Anterior cingulate cortex (tissue), 58 donors: ENCODE data around the gene NOD2.

Source experiments
- DNase-seq, 58 donors: peaks; one replicate each; lab custom pipeline; 2025; lab: John Stamatoyannopoulos, UW

Gene NOD2

DNA sequence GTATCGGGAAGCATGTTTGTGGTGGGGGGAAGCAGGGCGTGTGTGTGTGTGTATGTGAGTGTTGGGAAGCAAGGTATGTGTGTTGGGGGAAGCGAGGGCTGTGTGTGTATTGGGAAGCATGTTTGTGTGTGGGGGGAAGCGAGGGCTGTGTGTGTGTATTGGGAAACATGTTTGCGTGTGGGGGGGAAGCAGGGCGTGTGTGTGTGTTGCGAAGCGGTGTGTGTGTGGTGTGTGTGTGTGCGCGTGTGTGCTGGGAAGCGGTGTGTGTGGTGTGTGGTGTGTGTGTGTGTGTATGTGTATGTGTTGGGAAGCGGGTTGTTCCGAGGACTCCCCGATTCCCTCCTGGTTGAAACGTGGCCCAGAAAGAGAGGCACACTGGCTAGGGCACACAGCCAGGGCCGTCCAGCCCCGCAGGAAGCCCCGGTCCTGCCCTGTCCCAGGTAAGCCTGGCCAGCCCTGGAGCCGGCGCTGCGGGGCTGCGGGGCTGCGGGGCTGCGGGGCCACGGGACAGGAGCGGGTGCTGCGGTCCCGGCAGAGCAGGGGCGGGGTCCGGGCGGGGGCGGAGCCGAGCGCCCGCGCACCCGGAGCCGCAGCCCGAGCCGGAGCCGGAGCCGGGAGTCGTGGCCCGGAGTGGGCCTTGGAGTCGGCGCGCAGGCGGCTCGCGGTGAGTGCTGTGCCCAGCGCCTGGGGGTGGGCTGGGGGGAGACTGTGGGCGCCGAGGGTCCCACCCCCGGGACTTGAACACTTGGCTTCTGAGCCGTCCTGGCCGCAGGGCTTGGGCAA lies at the start of gene NOD2:
TSS of gene NOD2 (plus strand) at position 608 of the 783 bp plus-strand sequence. CDS start 5,890 bp downstream, outside the sequence.
- no peak for DNase-seq

DNA sequence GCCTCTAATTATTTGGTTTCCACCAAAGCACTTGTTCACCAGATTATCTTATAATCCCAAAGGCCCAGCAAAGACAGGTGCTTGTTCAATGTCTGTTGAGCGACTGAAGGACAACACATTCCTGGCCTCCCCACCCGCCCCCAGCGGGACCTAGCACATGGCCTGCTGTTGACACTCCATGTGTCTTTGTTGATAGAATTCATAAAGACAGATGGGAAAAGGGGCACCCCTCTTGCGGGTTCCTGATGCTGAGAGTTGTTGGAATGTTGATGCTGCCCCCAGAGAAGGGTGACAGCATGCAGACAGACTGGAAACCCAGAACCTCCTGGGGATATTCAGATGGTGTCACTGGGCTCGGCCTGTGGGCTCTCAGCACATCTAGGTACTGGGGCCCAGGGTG lies 49.2 kb upstream of the NOD2 start:
- no peak for DNase-seq

- peak in 27 of 58 donors; percentile 2 to 43 (median 11) for DNase-seq
These were observed 48.7 kb upstream of the NOD2 start for GRCh38 chr16:50644729-50645128.

DNA sequence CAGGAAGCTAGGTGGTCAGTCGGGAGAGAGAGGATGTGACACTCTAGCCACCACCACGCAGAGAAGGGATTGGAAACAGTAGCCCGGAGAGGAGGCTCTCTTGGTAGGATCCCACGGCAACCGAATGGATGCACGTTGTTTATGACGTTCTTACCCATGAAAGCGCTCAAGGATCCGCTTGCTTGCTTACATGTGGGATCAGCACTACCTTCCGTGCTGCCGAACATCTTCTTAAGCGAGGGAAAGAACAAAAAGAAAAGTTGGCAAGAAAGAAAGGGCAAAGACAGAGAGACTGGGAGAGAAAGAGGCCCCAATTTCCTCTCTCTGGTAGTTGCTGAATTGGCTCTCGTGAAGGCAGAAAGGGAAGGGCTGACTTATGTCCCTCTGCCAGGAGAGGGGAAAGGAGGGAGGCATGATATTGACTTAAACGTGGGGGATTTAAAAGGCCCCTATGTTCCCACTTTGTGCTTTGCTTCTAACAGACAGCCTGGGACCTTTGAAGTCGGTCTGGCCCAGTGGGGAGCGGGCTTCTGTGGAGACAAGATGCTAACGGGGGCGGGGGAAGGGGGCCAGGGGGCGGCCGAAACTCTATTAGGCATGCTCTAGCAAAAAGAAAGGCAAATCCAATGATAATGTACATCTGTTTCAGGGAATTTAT lies 47.7 kb upstream of the NOD2 start:
- no peak for DNase-seq

- no peak for DNase-seq
These were observed 47.1 kb upstream of the NOD2 start for GRCh38 chr16:50646345-50646744.

- no peak for DNase-seq
These were observed 41.5 kb upstream of the NOD2 start for GRCh38 chr16:50651835-50652438.

GRCh38 chr16:50652836-50653425 lies 40.5 kb upstream of the NOD2 start:
- DNase-seq, result no peak

DNA sequence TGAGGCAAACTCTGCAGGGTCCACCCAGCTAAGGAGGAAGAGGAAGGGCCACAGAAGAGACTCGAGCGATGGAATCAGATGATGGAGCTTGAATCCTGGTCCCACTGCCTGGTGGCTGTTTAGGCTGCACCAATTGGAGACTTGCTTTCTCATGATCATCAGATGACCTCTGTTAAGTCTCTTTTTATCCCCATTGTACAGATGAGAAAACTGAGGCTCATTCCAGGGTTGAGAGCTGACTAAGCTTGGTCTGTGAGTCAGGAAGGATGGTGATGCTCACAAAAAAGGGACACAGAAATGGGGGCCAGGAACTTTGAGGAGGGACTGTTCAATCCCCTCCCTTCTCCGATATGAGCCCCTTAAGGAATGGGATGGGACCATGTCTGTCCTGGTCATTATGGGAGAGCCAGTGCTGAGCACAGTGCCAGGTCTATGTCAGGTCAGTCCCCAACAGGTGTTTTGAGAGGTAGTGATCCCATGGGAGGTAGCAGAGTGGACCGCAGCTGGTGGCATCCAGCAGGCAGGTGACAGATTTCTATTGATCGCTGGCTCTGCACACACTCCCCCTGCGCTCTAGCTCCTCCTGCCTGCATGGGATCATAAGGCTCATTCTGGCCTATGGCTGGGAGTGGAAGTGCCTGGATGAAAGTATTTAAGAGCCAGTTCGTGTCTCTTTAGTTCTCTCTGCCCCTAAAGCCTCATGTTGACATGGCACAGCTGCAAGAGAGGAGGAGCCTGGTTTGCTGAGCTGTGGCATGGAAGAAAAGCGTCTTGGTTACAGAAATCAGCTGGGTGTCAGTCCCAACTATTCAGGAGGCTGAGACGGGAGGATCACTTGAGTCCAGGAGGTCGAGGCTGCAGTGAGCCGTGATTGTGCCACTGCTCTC lies 39.5 kb upstream of the NOD2 start:
- no peak for DNase-seq

DNA sequence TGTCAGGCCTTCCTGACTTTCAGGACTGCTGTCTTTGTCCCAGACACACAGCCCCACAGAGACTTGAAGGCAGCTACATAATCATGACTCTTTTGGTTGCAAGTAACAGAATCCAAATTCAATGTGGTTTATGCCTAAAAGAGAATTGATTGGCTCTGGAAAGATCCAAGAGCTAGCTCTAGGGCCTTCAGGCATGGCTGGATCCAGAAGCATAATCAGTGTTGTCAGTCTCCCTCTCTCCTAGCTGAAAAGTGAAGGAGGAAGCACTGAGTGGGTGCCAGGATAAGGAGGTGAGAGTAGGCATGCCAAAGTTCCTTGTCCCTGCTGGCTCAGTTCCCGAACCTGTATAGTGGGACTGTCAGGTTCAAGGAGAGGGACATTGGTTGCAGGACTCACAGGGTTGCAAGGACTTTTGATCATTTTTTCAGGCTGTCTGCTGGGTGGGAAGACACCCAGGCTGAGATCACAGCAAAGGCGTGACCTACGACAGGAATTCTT lies 37.8 kb upstream of the NOD2 start:
- no peak for DNase-seq

DNA sequence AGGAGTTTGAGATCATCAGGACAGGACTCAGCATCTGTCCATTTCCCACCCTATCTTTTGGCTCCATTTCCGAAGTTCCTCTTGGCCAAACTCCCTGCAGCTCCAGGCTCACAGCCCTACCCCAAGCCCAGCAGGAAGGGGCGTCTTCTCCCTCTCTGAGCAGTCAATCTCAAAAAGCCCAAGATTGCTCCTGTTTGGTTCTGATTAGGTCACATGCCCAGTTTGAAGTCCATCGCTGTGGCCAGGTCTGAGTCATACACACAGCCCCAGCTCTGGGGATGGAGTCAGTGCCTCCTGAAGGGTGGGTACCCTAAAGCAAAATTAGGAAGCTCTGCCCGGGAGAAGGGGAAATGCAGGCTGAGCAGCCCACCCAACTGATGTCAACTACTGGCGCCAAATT lies 36.2 kb upstream of the NOD2 start:
- no peak for DNase-seq

DNA sequence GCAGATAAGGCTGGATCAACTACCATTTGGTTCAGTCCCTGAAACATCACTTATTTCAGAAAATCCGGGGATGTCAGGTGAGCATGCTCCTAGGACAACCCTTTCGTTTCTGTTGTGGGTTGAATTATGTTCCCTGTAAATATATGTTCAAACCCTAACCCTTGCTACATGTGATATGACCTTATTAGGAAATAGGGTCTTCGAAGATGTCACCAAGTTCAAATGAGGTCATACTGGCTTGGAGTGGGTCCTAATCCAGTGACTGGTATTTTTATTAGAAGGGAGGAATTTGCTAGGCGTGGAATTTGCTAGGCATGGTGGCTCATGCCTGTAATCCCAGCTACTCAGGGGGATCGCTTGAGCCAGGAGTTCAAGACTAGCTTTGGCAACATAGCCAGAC lies 33.6 kb upstream of the NOD2 start:
- DNase-seq, result no peak

- no peak for DNase-seq
These were observed 31.0 kb upstream of the NOD2 start for GRCh38 chr16:50662306-50662940.

DNA sequence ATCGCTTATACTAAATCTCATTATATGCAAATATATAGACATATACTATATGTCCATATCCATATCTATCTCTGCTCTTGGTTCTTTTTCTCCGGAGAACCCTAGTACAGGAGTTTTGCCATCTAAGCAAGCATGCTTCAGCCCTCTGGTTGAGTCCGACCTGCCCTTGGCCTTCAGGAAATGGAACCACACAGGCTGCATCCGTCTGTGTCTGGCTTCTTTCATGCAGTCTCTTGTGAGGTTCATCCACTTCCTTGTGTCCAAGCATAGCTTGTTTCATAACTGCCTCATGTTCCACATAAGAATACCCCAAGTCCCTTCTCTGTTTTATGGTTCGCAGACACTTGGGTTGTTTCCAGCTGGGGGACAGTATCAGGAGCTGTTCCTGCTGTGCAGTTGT lies 29.1 kb upstream of the NOD2 start:
- DNase-seq, result peak in 1 of 58 donors; percentile 5

DNA sequence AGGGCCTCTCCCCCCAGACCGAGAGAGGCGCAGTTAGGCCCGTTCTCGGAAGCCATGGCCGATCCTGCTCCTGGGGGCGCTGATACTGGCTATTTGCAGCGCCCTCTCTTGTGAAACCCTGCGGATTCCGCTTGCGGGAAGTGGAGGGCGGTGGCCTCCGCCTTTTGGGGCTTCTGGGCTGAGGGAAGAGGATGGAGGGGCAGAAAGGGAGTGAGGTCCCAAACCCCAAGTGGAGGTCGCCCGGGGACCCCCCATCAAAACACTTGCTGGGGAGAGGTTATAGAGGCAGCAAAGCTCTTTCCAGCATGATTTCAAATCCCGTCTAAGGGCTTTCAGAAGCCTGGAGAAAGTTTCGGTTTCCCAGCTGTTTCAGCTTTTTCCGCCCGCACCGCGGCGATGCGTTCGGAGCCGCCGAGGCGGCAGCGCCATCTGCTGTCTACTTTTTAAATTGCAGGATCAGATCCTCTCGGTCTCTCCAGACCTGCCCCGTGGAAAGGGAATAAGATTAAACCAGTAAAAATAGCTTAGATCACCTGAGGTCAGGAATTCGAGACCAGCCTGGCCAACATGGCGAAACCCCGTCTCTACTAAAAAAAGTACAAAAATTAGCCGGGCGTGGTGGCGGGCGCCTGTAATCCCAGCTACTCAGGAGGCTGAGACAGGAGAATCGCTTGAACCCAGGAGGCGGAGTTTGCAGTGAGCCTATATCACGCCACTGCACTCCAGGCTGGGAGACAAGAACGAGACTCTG lies 28.1 kb upstream of the NOD2 start:
- DNase-seq, result peak in 53 of 58 donors; percentile 9 to 84 (median 47)

DNA sequence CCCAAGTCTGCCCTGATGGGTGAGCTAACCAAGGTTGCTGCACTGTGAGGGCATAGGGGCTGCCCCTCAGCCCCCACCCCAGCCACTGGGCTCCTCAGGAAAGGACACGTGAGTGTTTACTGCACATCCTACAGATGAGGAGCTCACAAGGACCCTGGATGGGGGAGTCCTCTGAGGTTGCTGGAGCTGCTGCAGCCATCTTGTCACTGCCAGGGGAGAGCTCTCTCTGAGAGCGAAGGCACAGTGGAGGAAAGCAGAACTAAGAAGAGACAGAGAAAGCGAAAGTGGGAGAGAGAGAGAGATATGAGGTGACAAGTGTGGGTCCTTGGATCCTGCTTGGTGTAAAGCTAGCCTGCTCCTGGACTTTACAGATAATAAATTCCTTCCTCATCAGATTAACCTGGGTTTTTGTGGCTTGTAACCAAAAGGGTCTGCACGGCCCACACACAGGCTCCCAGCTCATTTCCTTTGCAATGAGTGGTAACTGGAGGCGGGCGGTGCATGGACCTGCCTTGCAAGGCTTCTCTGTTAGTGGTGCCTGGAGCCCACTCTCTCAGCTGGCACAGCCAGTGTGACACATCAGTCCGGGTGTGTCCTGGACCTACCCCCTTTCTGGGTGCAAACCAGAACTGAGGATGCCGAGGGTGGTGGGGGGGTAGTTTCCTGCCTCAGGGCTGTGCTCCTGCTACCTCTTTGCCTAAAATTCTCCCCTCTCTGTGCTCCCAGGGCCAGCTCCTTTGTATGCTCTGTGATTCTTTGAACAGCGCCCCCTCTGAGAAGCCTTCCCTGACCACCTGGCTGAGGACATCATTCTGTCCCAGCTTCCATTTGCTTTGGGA lies 26.5 kb upstream of the NOD2 start:
- no peak for DNase-seq

DNA sequence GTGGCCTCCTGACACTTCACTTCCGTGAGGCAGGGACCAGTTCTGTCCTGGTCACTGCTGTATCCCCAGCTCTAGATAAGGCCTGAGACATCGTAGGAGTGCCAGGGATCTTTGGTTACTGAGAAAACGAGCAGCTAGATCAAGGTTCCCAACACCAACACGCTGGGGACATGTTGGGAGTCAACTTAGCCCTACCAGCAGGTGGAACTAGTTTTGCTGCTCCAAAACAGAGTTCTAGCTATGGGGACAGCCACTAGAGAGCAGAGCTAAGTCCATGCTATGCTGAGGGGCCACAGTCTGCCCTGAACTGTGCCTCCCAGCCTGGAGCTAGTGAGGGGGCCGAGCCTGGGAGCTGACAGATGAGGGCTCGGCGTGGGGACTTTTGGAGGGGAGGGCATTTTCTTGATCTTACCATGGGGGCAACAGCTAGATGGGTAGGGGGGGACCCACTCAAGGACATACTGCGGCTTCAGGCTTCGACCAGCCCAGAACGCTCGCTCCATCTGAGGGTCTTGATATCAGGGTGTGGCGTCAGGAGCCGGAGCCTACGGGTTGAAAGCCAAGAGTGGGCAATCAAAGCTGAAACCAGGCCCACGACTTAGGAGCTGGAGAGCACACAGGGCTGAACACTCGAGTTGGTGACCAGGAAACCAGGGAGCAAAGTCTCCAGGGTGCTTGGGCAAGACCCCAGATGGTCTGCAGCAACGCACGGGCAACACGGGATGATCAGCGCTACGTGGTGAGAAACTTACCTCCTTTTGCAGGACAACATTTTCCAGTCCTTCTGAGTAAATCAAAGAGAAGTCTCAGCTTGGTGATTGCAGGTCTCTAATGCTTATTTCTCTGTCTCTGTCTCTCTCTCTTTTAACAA lies 25.7 kb upstream of the NOD2 start:
- no peak for DNase-seq
